HEK293 (cell line): ENCODE measurements around the gene CCDC7.

Experiments used
- BCL11A ChIP-seq: fragments of 450-650 bp; formaldehyde crosslinking; IDR thresholded peaks from 2 replicates; pipeline ENCODE4 v1.5.1; 2016; ENCODE audit warnings: low read depth, missing biosample characterization, missing genetic modification characterization
- CTCF ChIP-seq: fragments of 450-650 bp; formaldehyde crosslinking; IDR thresholded peaks from 2 replicates; pipeline ENCODE4 v1.5.1; 2016; ENCODE audit warnings: missing biosample characterization, missing genetic modification characterization
- PRDM10 ChIP-seq: fragments of 450-650 bp; formaldehyde crosslinking; IDR thresholded peaks from 2 replicates; pipeline ENCODE4 v1.5.1; 2016; ENCODE audit warnings: missing biosample characterization, missing genetic modification characterization
- TCF7L2 ChIP-seq: IDR thresholded peaks from 2 replicates; pipeline ENCODE4 v1.6.1; 2011; ENCODE audit warnings: low read depth, mild to moderate bottlenecking, inconsistent platforms, low read length, moderate library complexity, borderline replicate concordance
- ZBTB8A ChIP-seq: fragments of 450-650 bp; formaldehyde crosslinking; IDR thresholded peaks from 2 replicates; pipeline ENCODE4 v1.5.1; 2016; ENCODE audit warnings: missing biosample characterization, missing genetic modification characterization
- ZNF140 ChIP-seq: fragments of 450-650 bp; formaldehyde crosslinking; IDR thresholded peaks from 2 replicates; pipeline ENCODE4 v1.5.1; 2016; ENCODE audit warnings: missing biosample characterization, missing genetic modification characterization
- ZNF19 ChIP-seq: fragments of 450-650 bp; formaldehyde crosslinking; IDR thresholded peaks from 2 replicates; pipeline ENCODE4; 2016; ENCODE audit warnings: missing biosample characterization, missing genetic modification characterization, low read depth
- ZNF24 ChIP-seq: fragments of 450-650 bp; formaldehyde crosslinking; IDR thresholded peaks from 2 replicates; pipeline ENCODE4 v1.5.1; 2016; ENCODE audit warnings: missing biosample characterization, missing genetic modification characterization
- ZNF274 ChIP-seq, 2 experiments: fragments of 200-500 bp in 1 of 2; fragments of 450-650 bp in 1 of 2; sonication (Bioruptor generic) in 1 of 2; formaldehyde crosslinking in 1 of 2; IDR thresholded peaks; 2 replicates each; pipeline versions ENCODE4 v1.5.1 to v1.6.1; 2014 to 2016; ENCODE audit warnings: borderline replicate concordance in 1 of 2, inconsistent platforms in 1 of 2, low read length in 1 of 2, missing biosample characterization in 1 of 2, missing genetic modification characterization in 1 of 2
- ZNF416 ChIP-seq: fragments of 450-650 bp; formaldehyde crosslinking; IDR thresholded peaks from 2 replicates; pipeline ENCODE4 v1.5.1; 2016; ENCODE audit warnings: missing biosample characterization, missing genetic modification characterization
- ZNF513 ChIP-seq: fragments of 450-650 bp; IDR thresholded peaks from 2 replicates; pipeline ENCODE4 v1.5.1; 2018; ENCODE audit warnings: missing biosample characterization, missing genetic modification characterization
- ZNF747 ChIP-seq: fragments of 450-650 bp; formaldehyde crosslinking; IDR thresholded peaks from 2 replicates; pipeline ENCODE4 v1.5.1; 2016; ENCODE audit warnings: missing biosample characterization, missing genetic modification characterization
- ZNF768 ChIP-seq: fragments of 450-650 bp; formaldehyde crosslinking; IDR thresholded peaks from 2 replicates; pipeline ENCODE4 v1.5.1; 2018; ENCODE audit warnings: missing biosample characterization, mild to moderate bottlenecking, missing genetic modification characterization
- ZSCAN18 ChIP-seq: fragments of 450-650 bp; formaldehyde crosslinking; IDR thresholded peaks from 2 replicates; pipeline ENCODE4 v1.5.1; 2016; ENCODE audit warnings: missing biosample characterization, missing genetic modification characterization

DNA sequence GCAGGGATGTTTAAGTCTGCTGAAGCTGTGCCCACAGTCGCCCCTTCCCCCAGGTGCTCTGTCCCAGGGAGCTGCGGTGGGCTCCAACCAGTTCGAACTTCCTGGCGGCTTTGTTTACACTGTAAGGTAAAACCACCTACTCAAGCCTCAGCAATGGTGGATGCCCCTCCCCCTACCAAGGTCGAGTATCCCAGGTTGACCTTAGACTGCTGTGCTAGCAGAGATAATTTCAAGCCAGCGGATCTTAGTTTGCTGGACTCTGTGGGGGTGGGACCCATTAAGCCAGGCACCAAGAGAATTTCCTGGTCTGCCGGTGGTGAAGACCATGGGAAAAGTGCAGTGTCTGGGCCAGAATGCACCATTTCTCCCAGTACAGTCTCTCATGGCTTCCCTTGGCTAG lies 56.0 kb downstream of the CCDC7 start:
- TF ChIP-seq CTCF (no peak), ZNF416 (tag by site-specific recombination) (no peak), ZNF140 (tag by site-specific recombination) (no peak), ZNF19 (tag by site-specific recombination) (no peak), BCL11A (no peak), ZNF768 (no peak), PRDM10 (tag by site-specific recombination) (no peak), ZNF513 (tag by site-specific recombination) (no peak), ZNF747 (tag by site-specific recombination) (no peak), TCF7L2 (no peak), ZSCAN18 (tag by site-specific recombination) (no peak), ZNF274 (IDR thresholded peaks at IDR 0.05; ENCODE audit: low read length) (no peak), ZNF274 (tag by site-specific recombination; IDR thresholded peaks at IDR 0.05; ENCODE audit: borderline replicate concordance) (no peak), ZBTB8A (tag by site-specific recombination) (no peak), ZNF24 (tag by site-specific recombination) (no peak)
